Activated T-cell treated with anti-CD3 and anti-CD28 coated beads for 4 hours (primary cell): ENCODE data around the gene TCERG1.
A peak's percentile ranks its signal among the peaks of the same experiment; 100 is the strongest.

Experiments
- DNase-seq: peaks from one replicate; pipeline ENCODE4 v3.0.0-alpha.2; 2020

Gene TCERG1

GRCh38 chr5:146446861-146447733 is at the start of gene TCERG1:
Gene TCERG1, plus strand, starts transcription at chr5:146447333. Its CDS starts 17 bp downstream, at chr5:146447350.
- DNase-seq = peak; percentile 95

GRCh38 chr5:146398826-146399225 is 48.3 kb upstream of the TCERG1 start:
- DNase-seq = no peak

GRCh38 chr5:146399481-146399880 is 47.7 kb upstream of the TCERG1 start:
- DNase-seq = no peak

GRCh38 chr5:146400201-146400600 is 46.9 kb upstream of the TCERG1 start:
- DNase-seq = no peak

- DNase-seq = no peak
Measured at GRCh38 chr5:146401021-146401420, 46.1 kb upstream of the TCERG1 start.

- no peak for DNase-seq
Measured at GRCh38 chr5:146402949-146403348, 44.2 kb upstream of the TCERG1 start.

- no peak for DNase-seq
Measured at GRCh38 chr5:146409054-146409671, 38.0 kb upstream of the TCERG1 start.

- no peak for DNase-seq
Measured at GRCh38 chr5:146410272-146410671, 36.9 kb upstream of the TCERG1 start.

- DNase-seq = no peak
Measured at GRCh38 chr5:146419696-146420095, 27.4 kb upstream of the TCERG1 start.

- DNase-seq = no peak
Measured at GRCh38 chr5:146425023-146425422, 22.1 kb upstream of the TCERG1 start.

GRCh38 chr5:146426305-146426704 is 20.8 kb upstream of the TCERG1 start:
- DNase-seq = no peak

- no peak for DNase-seq
Measured at GRCh38 chr5:146426853-146427618, 20.1 kb upstream of the TCERG1 start.

GRCh38 chr5:146427619-146427997 is 19.5 kb upstream of the TCERG1 start:
- no peak for DNase-seq

- DNase-seq = no peak
Measured at GRCh38 chr5:146428658-146429057, 18.5 kb upstream of the TCERG1 start.

GRCh38 chr5:146440353-146440752 is 6.8 kb upstream of the TCERG1 start:
- DNase-seq = no peak

- DNase-seq = no peak
Measured at GRCh38 chr5:146440870-146441495, 6.2 kb upstream of the TCERG1 start.

GRCh38 chr5:146441896-146442295 is 5.2 kb upstream of the TCERG1 start:
- DNase-seq = no peak

GRCh38 chr5:146447734-146448380 is 724 bp downstream of the TCERG1 start:
- peak; percentile 8 for DNase-seq

GRCh38 chr5:146448783-146449519 is 1.8 kb downstream of the TCERG1 start:
- no peak for DNase-seq

GRCh38 chr5:146450002-146450401 is 2.9 kb downstream of the TCERG1 start:
- no peak for DNase-seq

GRCh38 chr5:146451411-146451810 is 4.3 kb downstream of the TCERG1 start:
- DNase-seq = no peak

- DNase-seq = no peak
Measured at GRCh38 chr5:146457431-146457830, 10.3 kb downstream of the TCERG1 start.
